Nephron progenitor cell (in vitro differentiated cells): Measurements from ENCODE around the gene SPDYE6.

Experiments
- DNase-seq: peaks from one replicate; pipeline ENCODE4 v3.0.0; 2021
- H3K27ac Mint-ChIP-seq: 2 replicates; pipeline ENCODE4 v1.8.0; 2021; ENCODE audit warnings: mild to moderate bottlenecking, moderate library complexity, mixed read lengths
- H3K27me3 Mint-ChIP-seq: 2 replicates; pipeline ENCODE4 v1.8.0; 2021; ENCODE audit warnings: mild to moderate bottlenecking, low read depth, mixed read lengths; ENCODE audit not compliant: poor library complexity
- H3K36me3 Mint-ChIP-seq: 2 replicates; pipeline ENCODE4 v1.8.0; 2021; ENCODE audit warnings: low read depth, mixed read lengths
- H3K4me1 Mint-ChIP-seq: 2 replicates; pipeline ENCODE4 v1.8.0; 2021; ENCODE audit warnings: mixed read lengths
- H3K4me3 Mint-ChIP-seq: 2 replicates; pipeline ENCODE4 v1.8.0; 2021; ENCODE audit warnings: mild to moderate bottlenecking, moderate library complexity, mixed read lengths
- H3K9me3 Mint-ChIP-seq: 2 replicates; pipeline ENCODE4 v1.8.0; 2021; ENCODE audit warnings: mild to moderate bottlenecking, moderate library complexity, mixed read lengths
- TF ChIP-seq, protein P1 (sequence below): fragments of 200-600 bp; sonication (generic); IDR thresholded peaks from 2 replicates; pipeline ENCODE4 v1.5.0; 2021; ENCODE audit warnings: antibody characterized with exemption

The SPDYE6 gene

DNA sequence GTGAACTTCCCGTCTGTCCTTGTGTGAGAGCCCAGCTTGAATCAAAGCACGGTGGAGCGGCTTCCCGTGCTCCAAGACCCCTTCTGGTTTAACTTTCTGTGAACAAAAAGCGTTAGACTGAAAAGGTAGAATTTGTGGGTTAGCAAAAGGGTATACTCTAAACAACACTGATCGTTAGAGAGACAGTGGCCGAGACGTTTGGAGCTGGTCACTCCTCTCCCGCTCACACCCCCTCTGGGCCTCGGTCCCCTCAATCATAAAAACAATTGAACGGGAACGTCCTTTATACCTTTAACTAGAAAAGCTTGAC is 40.4 kb upstream of the SPDYE6 start:
- peak overlapping the region; percentile 99 for H3K27ac Mint-ChIP-seq
- peaks cover 53% of the 10 kb centered on the region for H3K36me3 Mint-ChIP-seq
- TF ChIP-seq, protein P1, sequence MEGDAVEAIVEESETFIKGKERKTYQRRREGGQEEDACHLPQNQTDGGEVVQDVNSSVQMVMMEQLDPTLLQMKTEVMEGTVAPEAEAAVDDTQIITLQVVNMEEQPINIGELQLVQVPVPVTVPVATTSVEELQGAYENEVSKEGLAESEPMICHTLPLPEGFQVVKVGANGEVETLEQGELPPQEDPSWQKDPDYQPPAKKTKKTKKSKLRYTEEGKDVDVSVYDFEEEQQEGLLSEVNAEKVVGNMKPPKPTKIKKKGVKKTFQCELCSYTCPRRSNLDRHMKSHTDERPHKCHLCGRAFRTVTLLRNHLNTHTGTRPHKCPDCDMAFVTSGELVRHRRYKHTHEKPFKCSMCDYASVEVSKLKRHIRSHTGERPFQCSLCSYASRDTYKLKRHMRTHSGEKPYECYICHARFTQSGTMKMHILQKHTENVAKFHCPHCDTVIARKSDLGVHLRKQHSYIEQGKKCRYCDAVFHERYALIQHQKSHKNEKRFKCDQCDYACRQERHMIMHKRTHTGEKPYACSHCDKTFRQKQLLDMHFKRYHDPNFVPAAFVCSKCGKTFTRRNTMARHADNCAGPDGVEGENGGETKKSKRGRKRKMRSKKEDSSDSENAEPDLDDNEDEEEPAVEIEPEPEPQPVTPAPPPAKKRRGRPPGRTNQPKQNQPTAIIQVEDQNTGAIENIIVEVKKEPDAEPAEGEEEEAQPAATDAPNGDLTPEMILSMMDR, result no peak
- no peaks in the 10 kb centered on the region for H3K27me3 Mint-ChIP-seq
- H3K4me3 Mint-ChIP-seq, result peak overlapping the region; percentile 97
- DNase-seq, result no peak
- peaks cover 18% of the 10 kb centered on the region for H3K4me1 Mint-ChIP-seq
- no peaks in the 10 kb centered on the region for H3K9me3 Mint-ChIP-seq

GRCh38 chr7:102395873-102396709 is 39.8 kb upstream of the SPDYE6 start, which contains the start of gene PRKRIP1:
Gene PRKRIP1 (plus strand): TSS chr7:102396363. CDS start chr7:102396412, 49 bp downstream.
- Mint-ChIP-seq H3K27me3 (no peaks in the 10 kb centered on the region), H3K9me3 (no peaks in the 10 kb centered on the region), H3K4me3 (peak within 1 kb of the TSS; percentile 97), H3K27ac (peak within 1 kb of the TSS; percentile 99), H3K4me1 (peaks cover 18% of the 10 kb centered on the region), H3K36me3 (peaks cover 52% of the 10 kb centered on the region)
- TF ChIP-seq, protein P1, result no peak
- peak; percentile 78 for DNase-seq

DNA sequence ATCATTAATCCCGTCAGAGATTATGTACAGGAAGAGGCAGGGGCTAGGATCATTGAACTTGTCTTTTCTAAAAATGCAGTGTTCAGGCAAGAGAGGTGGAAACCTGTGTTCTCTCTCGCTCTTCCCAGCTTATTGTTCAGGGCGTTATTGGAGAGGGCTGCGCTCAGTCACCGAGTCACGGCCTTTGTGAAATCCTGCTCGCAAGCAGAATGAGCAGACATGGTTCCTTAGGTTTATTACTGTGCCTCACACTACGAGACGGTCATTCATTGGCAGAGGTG is 39.3 kb upstream of the SPDYE6 start:
- Mint-ChIP-seq H3K27me3 (no peaks in the 10 kb centered on the region), H3K36me3 (peaks cover 46% of the 10 kb centered on the region), H3K27ac (peak overlapping the region; percentile 99), H3K4me1 (peaks cover 18% of the 10 kb centered on the region), H3K4me3 (peak overlapping the region; percentile 97), H3K9me3 (no peaks in the 10 kb centered on the region)
- TF ChIP-seq, protein P1, result no peak
- no peak for DNase-seq

- TF ChIP-seq, protein P1, result no peak
- Mint-ChIP-seq H3K4me3 (no peak overlapping the region), H3K27me3 (no peaks in the 10 kb centered on the region), H3K27ac (no peak overlapping the region), H3K4me1 (peaks cover 18% of the 10 kb centered on the region), H3K36me3 (peaks cover 28% of the 10 kb centered on the region), H3K9me3 (no peaks in the 10 kb centered on the region)
- no peak for DNase-seq
Measured at GRCh38 chr7:102393467-102393866, 37.2 kb upstream of the SPDYE6 start.

DNA sequence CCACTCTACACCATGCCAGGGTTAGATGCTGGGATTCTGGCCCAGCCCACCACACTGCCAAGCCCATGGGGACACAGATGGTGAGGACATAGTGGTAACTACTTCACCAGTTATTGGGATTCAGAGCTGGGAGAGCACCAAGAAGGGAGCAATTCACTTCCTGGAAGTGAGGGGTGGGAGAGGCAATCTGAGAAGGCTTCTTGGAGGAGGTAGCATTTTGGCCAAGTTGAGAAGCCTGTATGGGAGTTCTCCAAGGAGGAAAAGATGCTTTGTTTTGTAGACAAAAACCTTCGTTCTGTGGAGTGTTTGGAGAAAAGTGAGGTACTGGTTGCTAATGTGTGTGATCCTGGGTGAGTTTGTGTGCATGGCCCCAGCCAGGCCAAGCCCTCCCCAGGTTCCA is 36.1 kb upstream of the SPDYE6 start:
- TF ChIP-seq, protein P1, result no peak
- no peak overlapping the region for H3K4me3 Mint-ChIP-seq
- peaks cover 14% of the 10 kb centered on the region for H3K4me1 Mint-ChIP-seq
- no peaks in the 10 kb centered on the region for H3K9me3 Mint-ChIP-seq
- H3K27me3 Mint-ChIP-seq, result no peaks in the 10 kb centered on the region
- H3K27ac Mint-ChIP-seq, result no peak overlapping the region
- DNase-seq, result no peak
- peaks cover 25% of the 10 kb centered on the region for H3K36me3 Mint-ChIP-seq
